ENCODE measurements around the gene TOR1A.

Gene TOR1A

DNA sequence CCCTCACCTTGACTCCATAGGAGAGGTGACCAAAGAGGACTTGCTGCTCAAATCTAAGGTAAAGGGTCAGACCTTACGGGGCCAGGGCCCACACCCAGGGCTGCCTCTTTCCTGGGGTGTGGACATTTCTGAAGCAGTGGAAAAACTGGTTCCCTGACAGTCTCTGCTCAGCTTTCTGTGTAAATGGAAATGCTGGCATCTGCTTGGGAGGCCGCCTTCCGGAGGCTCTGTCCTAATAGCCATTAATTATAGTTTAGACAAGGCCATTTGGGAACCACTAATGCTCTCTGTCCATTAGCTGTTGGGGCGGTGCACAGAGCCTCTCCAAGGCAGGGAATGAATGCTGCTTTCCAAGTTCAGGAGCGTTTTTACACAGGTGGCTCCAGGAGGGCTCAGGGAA lies 28.6 kb upstream of the TOR1A start:
- CTCF ChIA-PET: interaction anchor here (0.5 to 1.8 kb wide), 2 partner anchors 14 to 849 kb away, joined by 3 to 9 read pairs; no protein-coding TSS in a partner anchor

GRCh38 chr9:129851821-129852220 lies 27.9 kb upstream of the TOR1A start:
- CTCF ChIA-PET: interaction anchor here (0.9 to 3.8 kb wide), 4 partner anchors 8 to 27 kb away, joined by 5 to 12 read pairs (median 7); no protein-coding TSS in a partner anchor
- H3K36me3 ChIP-seq (ENCODE audit: control insufficient read depth in 4 of 4, insufficient read depth in 4 of 4, low read length in 3 of 4): peaks cover 21 to 73% (median 54%) of the 10 kb centered on the region in 4 experiments
- H3K4me3 ChIP-seq (ENCODE audit: control insufficient read depth in 1 of 7, extremely low read depth in 1 of 7, insufficient read depth in 4 of 7, low read depth in 2 of 7, low read length in 6 of 7): no peak overlapping the region
- no peaks in the 10 kb centered on the region for H3K27me3 ChIP-seq (replicated peaks in 2 of 5; ENCODE audit: control insufficient read depth in 4 of 5, insufficient read depth in 5 of 5, low read length in 4 of 5)
- no peak for DNase-seq
- H3K27ac ChIP-seq (ENCODE audit: insufficient read depth in 1 of 2, low read depth in 1 of 2, low read length in 2 of 2, poor library complexity in 1 of 2, severe bottlenecking in 2 of 2): no peak overlapping the region
- H3K9me3 ChIP-seq (ENCODE audit: control extremely low read depth in 1 of 5, control insufficient read depth in 4 of 5, insufficient read depth in 2 of 5, low read depth in 1 of 5, low read length in 4 of 5): no peaks in the 10 kb centered on the region
- H3K4me1 ChIP-seq (ENCODE audit: control extremely low read depth in 1 of 4, control insufficient read depth in 4 of 4, insufficient read depth in 4 of 4, low read length in 3 of 4): peaks cover 0 to 13% (median 4%) of the 10 kb centered on the region in 4 experiments
- 81% methylated on average over 5 of the region's 5 CpGs for WGBS (ENCODE audit: insufficient coverage)
- POLR2A ChIA-PET: no interaction called here

More for the DNA sequence above, 28.6 kb upstream of the TOR1A start:
- H3K27ac ChIP-seq (ENCODE audit: insufficient read depth in 1 of 2, low read depth in 1 of 2, low read length in 2 of 2, poor library complexity in 1 of 2, severe bottlenecking in 2 of 2): no peak overlapping the region
- H3K9me3 ChIP-seq (ENCODE audit: control extremely low read depth in 1 of 5, control insufficient read depth in 4 of 5, insufficient read depth in 2 of 5, low read depth in 1 of 5, low read length in 4 of 5): no peaks in the 10 kb centered on the region
- no peaks in the 10 kb centered on the region for H3K27me3 ChIP-seq (replicated peaks in 2 of 5; ENCODE audit: control insufficient read depth in 4 of 5, insufficient read depth in 5 of 5, low read length in 4 of 5)
- H3K36me3 ChIP-seq (ENCODE audit: control insufficient read depth in 4 of 4, insufficient read depth in 4 of 4, low read length in 3 of 4): peaks cover 23 to 77% (median 60%) of the 10 kb centered on the region in 4 experiments
- no peak for DNase-seq
- peaks cover 0 to 10% (median 2%) of the 10 kb centered on the region in 4 experiments for H3K4me1 ChIP-seq (ENCODE audit: control extremely low read depth in 1 of 4, control insufficient read depth in 4 of 4, insufficient read depth in 4 of 4, low read length in 3 of 4)
- POLR2A ChIA-PET: no interaction called here
- WGBS (ENCODE audit: insufficient coverage): 100% methylated on average over 5 of the region's 5 CpGs
- no peak overlapping the region for H3K4me3 ChIP-seq (ENCODE audit: control insufficient read depth in 1 of 7, extremely low read depth in 1 of 7, insufficient read depth in 4 of 7, low read depth in 2 of 7, low read length in 6 of 7)

DNA sequence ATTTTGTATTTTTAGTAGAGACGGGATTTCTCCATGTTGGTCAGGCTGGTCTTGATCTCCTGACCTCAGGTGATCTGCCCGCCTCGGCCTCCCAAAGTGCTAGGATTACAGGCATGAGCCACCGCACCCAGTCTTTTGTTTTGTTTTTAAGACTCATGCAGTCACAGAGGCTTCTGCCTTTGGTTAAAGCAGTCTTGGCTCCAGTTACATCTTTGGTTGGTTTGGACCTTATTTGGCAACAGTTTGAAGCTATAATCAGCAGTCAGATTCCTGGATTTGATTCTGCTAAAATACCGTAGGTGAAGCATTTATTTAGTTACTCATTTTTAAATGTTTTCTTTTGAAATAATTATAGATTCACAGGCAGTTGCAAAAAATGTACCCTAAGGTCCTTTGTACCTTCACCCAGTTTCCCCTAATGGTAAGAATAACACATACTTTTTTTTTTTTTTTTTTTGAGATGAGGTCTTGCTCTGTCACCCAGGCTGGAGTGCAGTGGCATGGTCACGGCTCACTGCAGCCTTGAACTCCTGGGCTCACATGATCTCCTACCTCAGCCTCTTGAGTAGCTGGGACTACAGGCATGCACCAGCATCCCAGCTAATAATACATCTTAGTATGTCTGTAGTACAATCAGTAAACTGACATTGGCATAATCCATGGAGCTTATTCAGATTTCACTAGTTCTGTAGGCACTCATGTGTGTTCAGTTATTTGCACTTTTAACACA lies 27.1 kb upstream of the TOR1A start:
- 88% methylated on average over 4 of the region's 6 CpGs for WGBS (ENCODE audit: insufficient coverage)
- peaks cover 21 to 64% (median 51%) of the 10 kb centered on the region in 4 experiments for H3K36me3 ChIP-seq (ENCODE audit: control insufficient read depth in 4 of 4, insufficient read depth in 4 of 4, low read length in 3 of 4)
- POLR2A ChIA-PET: no interaction called here
- no peaks in the 10 kb centered on the region for H3K27me3 ChIP-seq (replicated peaks in 2 of 5; ENCODE audit: control insufficient read depth in 4 of 5, insufficient read depth in 5 of 5, low read length in 4 of 5)
- H3K4me3 ChIP-seq (ENCODE audit: control insufficient read depth in 1 of 7, extremely low read depth in 1 of 7, insufficient read depth in 4 of 7, low read depth in 2 of 7, low read length in 6 of 7): no peak overlapping the region
- H3K9me3 ChIP-seq (ENCODE audit: control extremely low read depth in 1 of 5, control insufficient read depth in 4 of 5, insufficient read depth in 2 of 5, low read depth in 1 of 5, low read length in 4 of 5): no peaks in the 10 kb centered on the region
- CTCF ChIA-PET: interaction anchor here (0.9 to 3.8 kb wide), 4 partner anchors 9 to 28 kb away, joined by 5 to 12 read pairs (median 7); no protein-coding TSS in a partner anchor
- H3K4me1 ChIP-seq (ENCODE audit: control extremely low read depth in 1 of 4, control insufficient read depth in 4 of 4, insufficient read depth in 4 of 4, low read length in 3 of 4): peaks cover 0 to 16% (median 3%) of the 10 kb centered on the region in 4 experiments
- DNase-seq: no peak
- H3K27ac ChIP-seq (ENCODE audit: insufficient read depth in 1 of 2, low read depth in 1 of 2, low read length in 2 of 2, poor library complexity in 1 of 2, severe bottlenecking in 2 of 2): no peak overlapping the region

DNA sequence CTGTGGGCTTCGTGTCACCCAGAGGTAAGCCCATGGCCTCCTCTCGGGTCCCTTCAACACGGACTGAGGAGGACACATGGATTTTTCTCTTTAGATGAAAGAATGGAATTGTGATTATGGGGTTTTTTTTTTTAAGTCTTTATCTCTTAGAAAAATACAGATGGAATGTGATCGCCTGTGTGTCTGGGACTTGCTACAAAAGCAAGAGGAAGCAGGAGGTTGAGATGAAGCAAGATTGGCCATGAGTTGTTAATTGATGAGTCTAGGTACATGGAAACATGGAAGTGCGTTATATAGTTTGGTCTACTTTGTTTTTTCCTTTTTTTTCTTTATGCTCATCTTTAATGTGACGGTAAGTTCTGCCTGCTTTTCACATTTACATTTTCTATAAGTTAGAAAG lies 26.0 kb upstream of the TOR1A start:
- POLR2A ChIA-PET: no interaction called here
- CTCF ChIA-PET: interaction anchor here (3.8 kb wide), 1 partner anchor 29 kb away, joined by 12 read pairs; no protein-coding TSS in a partner anchor
- WGBS (ENCODE audit: insufficient coverage): no CpG with 5 or more reads among the region's 6 CpGs

GRCh38 chr9:129848712-129849441 lies 24.9 kb upstream of the TOR1A start:
- WGBS (ENCODE audit: insufficient coverage): 85% methylated on average over 2 of the region's 4 CpGs
- POLR2A ChIA-PET: interaction anchor here (0.8 to 1.0 kb wide), 3 partner anchors 13 to 37 kb away, joined by 3 to 4 read pairs (median 3); partner anchors contain the start of genes C9orf78 and USP20

More for the DNA sequence above, 26.0 kb upstream of the TOR1A start:
- Histone ChIP-seq H3K27me3 (replicated peaks in 2 of 5; ENCODE audit: control insufficient read depth in 4 of 5, insufficient read depth in 5 of 5, low read length in 4 of 5) (no peaks in the 10 kb centered on the region), H3K27ac (ENCODE audit: insufficient read depth in 1 of 2, low read depth in 1 of 2, low read length in 2 of 2, poor library complexity in 1 of 2, severe bottlenecking in 2 of 2) (no peak overlapping the region), H3K9me3 (ENCODE audit: control extremely low read depth in 1 of 5, control insufficient read depth in 4 of 5, insufficient read depth in 2 of 5, low read depth in 1 of 5, low read length in 4 of 5) (no peaks in the 10 kb centered on the region), H3K4me3 (ENCODE audit: control insufficient read depth in 1 of 7, extremely low read depth in 1 of 7, insufficient read depth in 4 of 7, low read depth in 2 of 7, low read length in 6 of 7) (no peak overlapping the region), H3K36me3 (ENCODE audit: control insufficient read depth in 4 of 4, insufficient read depth in 4 of 4, low read length in 3 of 4) (peaks cover 18 to 55% (median 44%) of the 10 kb centered on the region in 4 experiments), H3K4me1 (ENCODE audit: control extremely low read depth in 1 of 4, control insufficient read depth in 4 of 4, insufficient read depth in 4 of 4, low read length in 3 of 4) (peaks cover 4 to 20% (median 9%) of the 10 kb centered on the region in 4 experiments)
- DNase-seq: no peak

GRCh38 chr9:129845373-129845772 lies 21.4 kb upstream of the TOR1A start:
- DNase-seq: no peak
- Histone ChIP-seq H3K27me3 (replicated peaks in 2 of 5; ENCODE audit: control insufficient read depth in 4 of 5, insufficient read depth in 5 of 5, low read length in 4 of 5) (no peaks in the 10 kb centered on the region), H3K4me3 (ENCODE audit: control insufficient read depth in 1 of 7, extremely low read depth in 1 of 7, insufficient read depth in 4 of 7, low read depth in 2 of 7, low read length in 6 of 7) (peak overlapping the region in 2 of 7 experiments; percentile 11 to 26), H3K9me3 (ENCODE audit: control extremely low read depth in 1 of 5, control insufficient read depth in 4 of 5, insufficient read depth in 2 of 5, low read depth in 1 of 5, low read length in 4 of 5) (no peaks in the 10 kb centered on the region), H3K27ac (ENCODE audit: insufficient read depth in 1 of 2, low read depth in 1 of 2, low read length in 2 of 2, poor library complexity in 1 of 2, severe bottlenecking in 2 of 2) (peak overlapping the region in 1 of 2 experiments; percentile 61), H3K36me3 (ENCODE audit: control insufficient read depth in 4 of 4, insufficient read depth in 4 of 4, low read length in 3 of 4) (peaks cover 6 to 26% (median 10%) of the 10 kb centered on the region in 4 experiments), H3K4me1 (ENCODE audit: control extremely low read depth in 1 of 4, control insufficient read depth in 4 of 4, insufficient read depth in 4 of 4, low read length in 3 of 4) (peaks cover 4 to 21% (median 10%) of the 10 kb centered on the region in 4 experiments)
- ChIA-PET CTCF (interaction anchor here (1.0 to 2.5 kb wide), 4 partner anchors 10 to 33 kb away, joined by 3 to 6 read pairs (median 4); no protein-coding TSS in a partner anchor), POLR2A (interaction anchor here (1.2 kb wide), 1 partner anchor 9 kb away, joined by 4 read pairs; no protein-coding TSS in a partner anchor)
- no CpG with 5 or more reads among the region's 2 CpGs for WGBS (ENCODE audit: insufficient coverage)

More at GRCh38 chr9:129848712-129849441, 24.9 kb upstream of the TOR1A start:
- Histone ChIP-seq H3K4me3 (ENCODE audit: control insufficient read depth in 1 of 7, extremely low read depth in 1 of 7, insufficient read depth in 4 of 7, low read depth in 2 of 7, low read length in 6 of 7) (no peak overlapping the region), H3K4me1 (ENCODE audit: control extremely low read depth in 1 of 4, control insufficient read depth in 4 of 4, insufficient read depth in 4 of 4, low read length in 3 of 4) (peaks cover 4 to 21% (median 10%) of the 10 kb centered on the region in 4 experiments), H3K36me3 (ENCODE audit: control insufficient read depth in 4 of 4, insufficient read depth in 4 of 4, low read length in 3 of 4) (peaks cover 13 to 45% (median 36%) of the 10 kb centered on the region in 4 experiments), H3K27me3 (replicated peaks in 2 of 5; ENCODE audit: control insufficient read depth in 4 of 5, insufficient read depth in 5 of 5, low read length in 4 of 5) (no peaks in the 10 kb centered on the region), H3K27ac (ENCODE audit: insufficient read depth in 1 of 2, low read depth in 1 of 2, low read length in 2 of 2, poor library complexity in 1 of 2, severe bottlenecking in 2 of 2) (no peak overlapping the region), H3K9me3 (ENCODE audit: control extremely low read depth in 1 of 5, control insufficient read depth in 4 of 5, insufficient read depth in 2 of 5, low read depth in 1 of 5, low read length in 4 of 5) (no peaks in the 10 kb centered on the region)
- no peak for DNase-seq
- CTCF ChIA-PET: interaction anchor here (1.0 to 3.8 kb wide), 3 partner anchors 10 to 30 kb away, joined by 3 to 12 read pairs (median 3); no protein-coding TSS in a partner anchor
